ENCODE results near the gene ESYT3.
A peak's percentile ranks its signal among the peaks of the same experiment; 100 is the strongest.

The ESYT3 gene, protein sequence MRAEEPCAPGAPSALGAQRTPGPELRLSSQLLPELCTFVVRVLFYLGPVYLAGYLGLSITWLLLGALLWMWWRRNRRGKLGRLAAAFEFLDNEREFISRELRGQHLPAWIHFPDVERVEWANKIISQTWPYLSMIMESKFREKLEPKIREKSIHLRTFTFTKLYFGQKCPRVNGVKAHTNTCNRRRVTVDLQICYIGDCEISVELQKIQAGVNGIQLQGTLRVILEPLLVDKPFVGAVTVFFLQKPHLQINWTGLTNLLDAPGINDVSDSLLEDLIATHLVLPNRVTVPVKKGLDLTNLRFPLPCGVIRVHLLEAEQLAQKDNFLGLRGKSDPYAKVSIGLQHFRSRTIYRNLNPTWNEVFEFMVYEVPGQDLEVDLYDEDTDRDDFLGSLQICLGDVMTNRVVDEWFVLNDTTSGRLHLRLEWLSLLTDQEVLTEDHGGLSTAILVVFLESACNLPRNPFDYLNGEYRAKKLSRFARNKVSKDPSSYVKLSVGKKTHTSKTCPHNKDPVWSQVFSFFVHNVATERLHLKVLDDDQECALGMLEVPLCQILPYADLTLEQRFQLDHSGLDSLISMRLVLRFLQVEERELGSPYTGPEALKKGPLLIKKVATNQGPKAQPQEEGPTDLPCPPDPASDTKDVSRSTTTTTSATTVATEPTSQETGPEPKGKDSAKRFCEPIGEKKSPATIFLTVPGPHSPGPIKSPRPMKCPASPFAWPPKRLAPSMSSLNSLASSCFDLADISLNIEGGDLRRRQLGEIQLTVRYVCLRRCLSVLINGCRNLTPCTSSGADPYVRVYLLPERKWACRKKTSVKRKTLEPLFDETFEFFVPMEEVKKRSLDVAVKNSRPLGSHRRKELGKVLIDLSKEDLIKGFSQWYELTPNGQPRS

DNA sequence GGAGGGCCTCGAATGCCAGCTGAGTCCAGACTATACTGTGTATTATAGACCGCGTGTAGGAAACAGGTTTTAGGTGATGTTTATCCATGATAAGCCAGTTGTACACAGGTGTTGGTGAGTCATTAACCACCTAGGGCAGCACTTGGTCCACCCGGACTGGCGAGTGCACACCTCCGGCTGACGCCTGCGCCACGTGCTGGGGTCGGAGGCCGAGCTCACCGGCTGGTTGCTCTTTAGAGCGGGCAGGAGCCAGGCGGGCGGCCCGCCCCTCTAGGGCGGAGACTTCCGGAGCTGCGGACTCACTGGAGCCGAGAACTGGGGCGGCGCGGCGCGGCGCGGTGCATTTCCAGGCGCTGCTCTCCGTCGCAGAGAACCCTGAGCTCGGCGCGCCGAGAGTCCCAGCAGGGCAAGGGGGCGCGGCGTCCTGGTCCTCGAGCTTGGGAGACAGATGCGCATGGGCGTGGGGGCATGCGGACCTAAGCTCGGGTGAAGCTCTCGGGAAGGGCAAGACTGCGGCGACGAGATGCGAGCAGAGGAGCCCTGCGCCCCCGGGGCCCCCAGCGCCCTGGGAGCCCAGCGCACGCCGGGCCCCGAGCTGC, at the start of gene ESYT3:
ESYT3 (plus strand) TSS at position 341 of the 599 bp plus-strand sequence; CDS start at position 524, 183 bp downstream.
- Histone ChIP-seq H3K27me3 (ENCODE audit: insufficient read depth, low read depth, severe bottlenecking) (no peaks in the 10 kb centered on the region), H3K36me3 (no peaks in the 10 kb centered on the region), H3K27ac (no peak within 1 kb of the TSS), H3K4me3 (ENCODE audit: low read depth, low read length) (no peak within 1 kb of the TSS), H3K9me3 (ENCODE audit: severe bottlenecking) (peaks cover 3% of the 10 kb centered on the region)
- TF ChIP-seq CTCF (IDR thresholded peaks at IDR 0.05; ENCODE audit: low read depth, low read length): no peak
- no peak for DNase-seq

GRCh38 chr3:138384976-138385375, 49.4 kb upstream of the ESYT3 start:
- no peak overlapping the region for H3K27ac ChIP-seq
- no peaks in the 10 kb centered on the region for H3K9me3 ChIP-seq (ENCODE audit: severe bottlenecking)
- no peaks in the 10 kb centered on the region for H3K27me3 ChIP-seq (ENCODE audit: insufficient read depth, low read depth, severe bottlenecking)
- TF ChIP-seq CTCF (IDR thresholded peaks at IDR 0.05; ENCODE audit: low read depth, low read length): no peak
- H3K4me3 ChIP-seq (ENCODE audit: low read depth, low read length): no peak overlapping the region
- no peaks in the 10 kb centered on the region for H3K36me3 ChIP-seq
- no peak for DNase-seq

DNA sequence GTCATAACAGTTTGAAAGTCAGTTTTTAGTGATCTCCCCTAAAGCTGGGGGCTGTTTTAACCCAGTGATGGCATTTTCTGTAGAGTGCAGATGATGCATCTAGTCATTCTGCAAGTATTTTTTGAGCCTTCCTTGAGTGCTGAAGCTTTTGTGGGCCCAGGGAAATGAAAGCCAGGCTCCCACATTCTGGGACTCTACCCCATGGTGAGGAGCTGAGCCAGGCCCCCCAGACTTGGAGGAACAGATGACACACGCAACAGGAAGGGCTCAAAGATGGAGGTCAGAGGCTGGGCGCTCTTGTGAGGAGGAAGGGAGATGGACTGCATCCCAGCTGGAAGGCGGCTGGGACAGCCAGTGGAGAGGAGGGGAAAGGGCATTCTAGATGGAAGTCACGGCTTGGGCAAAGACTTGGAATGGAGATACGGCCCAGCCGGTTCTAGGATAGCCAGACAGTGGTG, 45.2 kb upstream of the ESYT3 start:
- no peak for DNase-seq
- Histone ChIP-seq H3K36me3 (no peaks in the 10 kb centered on the region), H3K27ac (no peak overlapping the region), H3K9me3 (ENCODE audit: severe bottlenecking) (no peaks in the 10 kb centered on the region), H3K27me3 (ENCODE audit: insufficient read depth, low read depth, severe bottlenecking) (no peaks in the 10 kb centered on the region), H3K4me3 (ENCODE audit: low read depth, low read length) (no peak overlapping the region)
- no peak for TF ChIP-seq CTCF (IDR thresholded peaks at IDR 0.05; ENCODE audit: low read depth, low read length)

- no peak overlapping the region for H3K27ac ChIP-seq
- no peaks in the 10 kb centered on the region for H3K9me3 ChIP-seq (ENCODE audit: severe bottlenecking)
- TF ChIP-seq CTCF (IDR thresholded peaks at IDR 0.05; ENCODE audit: low read depth, low read length): no peak
- DNase-seq: peak; percentile 36
- no peaks in the 10 kb centered on the region for H3K27me3 ChIP-seq (ENCODE audit: insufficient read depth, low read depth, severe bottlenecking)
- no peaks in the 10 kb centered on the region for H3K36me3 ChIP-seq
- no peak overlapping the region for H3K4me3 ChIP-seq (ENCODE audit: low read depth, low read length)
These were observed 44.4 kb upstream of the ESYT3 start for GRCh38 chr3:138389841-138390581.

- Histone ChIP-seq H3K9me3 (ENCODE audit: severe bottlenecking) (no peaks in the 10 kb centered on the region), H3K27ac (no peak overlapping the region), H3K4me3 (ENCODE audit: low read depth, low read length) (no peak overlapping the region), H3K36me3 (no peaks in the 10 kb centered on the region), H3K27me3 (ENCODE audit: insufficient read depth, low read depth, severe bottlenecking) (no peaks in the 10 kb centered on the region)
- no peak for DNase-seq
- TF ChIP-seq CTCF (IDR thresholded peaks at IDR 0.05; ENCODE audit: low read depth, low read length): no peak
These were observed 43.9 kb upstream of the ESYT3 start for GRCh38 chr3:138390582-138390932.
